ENCODE data around the gene E2F4. TPM values are rescaled to one million over a fixed set of nuclear protein-coding genes. Genes with fewer than 3 reads are reported as not detected.

E2F4 gene
- polyA plus RNA-seq, 1 donor (not counting 4 experiments of a cell fraction or from before 2014, with no cell fraction given), result 64.7 TPM

- Histone ChIP-seq H3K27ac (ENCODE audit: control insufficient read depth, insufficient read depth, low read length) (no peak overlapping the region), H3K9me1 (ENCODE audit: control insufficient read depth, extremely low read depth, insufficient read depth, low read length) (no peaks in the 10 kb centered on the region), H3K9me3 (ENCODE audit: control insufficient read depth, low read depth, low read length) (no peaks in the 10 kb centered on the region), H3K4me2 (ENCODE audit: control insufficient read depth, extremely low read depth, insufficient read depth, low read depth, low read length) (peak overlapping the region; percentile 75), H3K79me2 (ENCODE audit: control insufficient read depth, insufficient read depth, low read length) (peaks cover 6% of the 10 kb centered on the region), H3K4me3 (ENCODE audit: control insufficient read depth in 2 of 3, extremely low read depth in 1 of 3, insufficient read depth in 2 of 3, low read depth in 1 of 3, low read length in 3 of 3) (peak overlapping the region; percentile 35 to 48 (median 48)), H4K20me1 (ENCODE audit: control insufficient read depth, extremely low read depth, insufficient read depth, low read length) (no peaks in the 10 kb centered on the region), H3K27me3 (ENCODE audit: control insufficient read depth, extremely low read depth, insufficient read depth, low read length) (no peaks in the 10 kb centered on the region), H3K9ac (ENCODE audit: control insufficient read depth, extremely low read depth, insufficient read depth, low read length) (peak overlapping the region; percentile 44), H3K36me3 (ENCODE audit: control insufficient read depth in 2 of 2, extremely low read depth in 1 of 2, insufficient read depth in 2 of 2, low read length in 2 of 2) (peaks cover 0 to 3% of the 10 kb centered on the region in 2 experiments), H2AFZ (ENCODE audit: control insufficient read depth, low read length) (peak overlapping the region; percentile 58), H3K4me1 (ENCODE audit: control insufficient read depth, extremely low read depth, insufficient read depth, low read length) (peaks cover 57% of the 10 kb centered on the region)
- dilution Hi-C loops (cut with MboI; ENCODE audit: extremely low pct_ligation_motif_present, low sequenced_read_pairs), result no loop called here
- DNase-seq (ENCODE audit: low read depth, low spot score) (no peak), FAIRE-seq (peak; percentile 17)
- TF ChIP-seq, protein P1, sequence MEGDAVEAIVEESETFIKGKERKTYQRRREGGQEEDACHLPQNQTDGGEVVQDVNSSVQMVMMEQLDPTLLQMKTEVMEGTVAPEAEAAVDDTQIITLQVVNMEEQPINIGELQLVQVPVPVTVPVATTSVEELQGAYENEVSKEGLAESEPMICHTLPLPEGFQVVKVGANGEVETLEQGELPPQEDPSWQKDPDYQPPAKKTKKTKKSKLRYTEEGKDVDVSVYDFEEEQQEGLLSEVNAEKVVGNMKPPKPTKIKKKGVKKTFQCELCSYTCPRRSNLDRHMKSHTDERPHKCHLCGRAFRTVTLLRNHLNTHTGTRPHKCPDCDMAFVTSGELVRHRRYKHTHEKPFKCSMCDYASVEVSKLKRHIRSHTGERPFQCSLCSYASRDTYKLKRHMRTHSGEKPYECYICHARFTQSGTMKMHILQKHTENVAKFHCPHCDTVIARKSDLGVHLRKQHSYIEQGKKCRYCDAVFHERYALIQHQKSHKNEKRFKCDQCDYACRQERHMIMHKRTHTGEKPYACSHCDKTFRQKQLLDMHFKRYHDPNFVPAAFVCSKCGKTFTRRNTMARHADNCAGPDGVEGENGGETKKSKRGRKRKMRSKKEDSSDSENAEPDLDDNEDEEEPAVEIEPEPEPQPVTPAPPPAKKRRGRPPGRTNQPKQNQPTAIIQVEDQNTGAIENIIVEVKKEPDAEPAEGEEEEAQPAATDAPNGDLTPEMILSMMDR (optimal IDR thresholded peaks at IDR 0.05 in 1 of 3, IDR thresholded peaks at IDR 0.05 in 1 of 3, conservative IDR thresholded peaks at IDR 0.05 in 1 of 3; ENCODE audit: extremely low read depth in 1 of 3, insufficient read depth in 2 of 3, low read length in 3 of 3), result peak in 2 of 3 experiments; percentile 8 to 19
- no peak for TF ChIP-seq EZH2 (IDR thresholded peaks at IDR 0.05; ENCODE audit: low read length)
Measured at GRCh38 chr16:67177743-67178699, 13.9 kb upstream of the E2F4 start.

DNA sequence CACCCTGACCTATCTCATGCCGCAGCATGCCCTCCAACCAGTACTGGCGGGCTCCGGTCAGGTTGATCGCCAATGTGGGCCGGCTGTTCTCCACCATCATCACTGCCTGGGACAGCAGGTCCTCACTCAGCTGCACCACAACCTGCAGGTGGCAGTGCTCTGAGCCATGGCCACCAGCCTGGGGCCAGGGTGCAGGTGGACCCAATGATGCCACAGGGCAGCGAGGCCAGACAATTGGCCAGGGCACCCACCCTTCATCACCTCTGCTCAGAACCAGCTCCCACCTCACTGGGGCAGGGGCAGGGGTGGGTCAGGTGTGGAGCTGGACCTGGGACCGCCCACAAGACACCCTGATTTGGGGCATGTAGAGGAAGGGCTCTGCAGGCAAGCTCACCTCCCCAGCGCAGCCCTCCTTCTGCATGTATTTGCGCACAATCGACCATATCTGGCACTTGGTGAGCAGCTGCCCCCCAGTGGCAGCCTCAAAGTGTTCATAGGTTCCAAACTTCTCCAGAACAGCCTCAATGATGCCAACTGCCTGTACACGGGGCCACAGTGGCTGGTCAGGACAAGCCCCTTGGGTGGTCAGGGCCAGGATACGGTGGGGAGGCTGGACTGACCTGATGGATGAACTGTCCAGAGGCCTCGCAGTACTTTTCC lies 12.4 kb upstream of the E2F4 start:
- TF ChIP-seq EZH2 (IDR thresholded peaks at IDR 0.05; ENCODE audit: low read length), result no peak
- TF ChIP-seq, protein P1 (optimal IDR thresholded peaks at IDR 0.05 in 1 of 3, IDR thresholded peaks at IDR 0.05 in 1 of 3, conservative IDR thresholded peaks at IDR 0.05 in 1 of 3; ENCODE audit: extremely low read depth in 1 of 3, insufficient read depth in 2 of 3, low read length in 3 of 3), result peak; percentile 26 to 61 (median 31)
- Histone ChIP-seq H3K27me3 (ENCODE audit: control insufficient read depth, extremely low read depth, insufficient read depth, low read length) (no peaks in the 10 kb centered on the region), H3K4me2 (ENCODE audit: control insufficient read depth, extremely low read depth, insufficient read depth, low read depth, low read length) (peak overlapping the region; percentile 1), H3K36me3 (ENCODE audit: control insufficient read depth in 2 of 2, extremely low read depth in 1 of 2, insufficient read depth in 2 of 2, low read length in 2 of 2) (peaks cover 0 to 3% of the 10 kb centered on the region in 2 experiments), H2AFZ (ENCODE audit: control insufficient read depth, low read length) (no peak overlapping the region), H3K9me1 (ENCODE audit: control insufficient read depth, extremely low read depth, insufficient read depth, low read length) (no peaks in the 10 kb centered on the region), H3K79me2 (ENCODE audit: control insufficient read depth, insufficient read depth, low read length) (peaks cover 7% of the 10 kb centered on the region), H3K27ac (ENCODE audit: control insufficient read depth, insufficient read depth, low read length) (no peak overlapping the region), H3K4me3 (ENCODE audit: control insufficient read depth in 2 of 3, extremely low read depth in 1 of 3, insufficient read depth in 2 of 3, low read depth in 1 of 3, low read length in 3 of 3) (no peak overlapping the region), H3K9me3 (ENCODE audit: control insufficient read depth, low read depth, low read length) (no peaks in the 10 kb centered on the region), H3K9ac (ENCODE audit: control insufficient read depth, extremely low read depth, insufficient read depth, low read length) (no peak overlapping the region), H4K20me1 (ENCODE audit: control insufficient read depth, extremely low read depth, insufficient read depth, low read length) (no peaks in the 10 kb centered on the region), H3K4me1 (ENCODE audit: control insufficient read depth, extremely low read depth, insufficient read depth, low read length) (peaks cover 44% of the 10 kb centered on the region)
- no peak for DNase-seq (ENCODE audit: low read depth, low spot score)
- dilution Hi-C loops (cut with MboI; ENCODE audit: extremely low pct_ligation_motif_present, low sequenced_read_pairs), result no loop called here
- no peak for FAIRE-seq
